ENCODE measurements around the gene BICRA. TPM values are rescaled to one million over a fixed set of nuclear protein-coding genes. Genes with fewer than 3 reads are reported as not detected.

BICRA gene
- 6.4 and 15.6 TPM in 2 replicates for total RNA-seq (ENCODE audit: low replicate concordance)

DNA sequence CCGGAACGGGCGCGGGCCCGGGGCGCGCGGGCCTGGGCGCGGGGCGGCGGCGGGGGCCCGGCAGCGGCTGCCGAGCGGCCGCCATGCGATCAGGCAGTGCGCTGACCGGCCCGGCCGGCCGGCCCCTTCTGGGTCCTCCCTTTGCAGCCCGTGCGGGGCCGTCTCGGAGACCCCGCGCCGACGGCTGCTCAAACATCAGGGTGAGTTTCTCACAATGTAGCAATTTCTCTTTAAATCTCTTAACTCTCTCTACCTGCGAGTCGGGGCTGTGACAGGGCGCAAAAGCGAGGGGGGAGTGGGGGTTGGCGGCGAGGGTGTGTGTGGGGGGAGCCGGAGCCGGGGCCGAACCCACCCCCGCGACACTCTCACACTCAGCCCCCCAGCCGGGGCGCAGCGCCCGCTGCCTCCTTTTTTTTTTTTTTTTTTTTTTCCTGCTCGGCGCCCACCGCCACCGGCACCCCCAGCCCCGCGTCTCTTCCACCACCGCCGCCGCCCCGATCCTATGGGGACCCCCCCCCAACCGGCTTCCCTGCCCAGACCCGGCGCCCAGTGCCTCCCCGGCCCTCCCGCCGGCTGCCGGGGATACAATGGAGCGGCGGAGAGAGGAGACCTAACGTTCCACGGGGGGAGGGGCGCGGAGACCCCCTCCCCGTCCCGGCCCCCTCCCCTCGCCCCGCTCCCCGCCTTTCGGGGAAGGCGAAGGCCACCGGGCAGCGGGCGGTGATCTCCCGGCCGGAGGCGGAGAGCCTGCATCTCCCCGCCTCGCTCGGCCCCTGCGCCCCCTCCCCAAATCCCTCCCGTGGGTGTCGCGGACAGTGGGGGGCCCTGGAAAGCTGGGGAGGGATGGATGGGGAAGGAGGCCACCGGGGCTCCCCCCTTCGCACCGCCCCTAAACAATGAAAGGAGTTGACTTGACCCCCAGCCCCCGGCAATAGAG is at the start of gene BICRA:
BICRA (plus strand) TSS at position 166 of the 937 bp plus-strand sequence. CDS start 64,441 bp downstream, outside the sequence.
- Histone ChIP-seq H3K4me3 (peak within 1 kb of the TSS; percentile 94), H3K4me1 (peaks cover 28% of the 10 kb centered on the region), H3K4me2 (peak within 1 kb of the TSS; percentile 94), H4K20me1 (ENCODE audit: low read depth) (peaks cover 59% of the 10 kb centered on the region), H3F3A (ENCODE audit: low read depth) (peaks cover 40% of the 10 kb centered on the region), H3K36me3 (no peaks in the 10 kb centered on the region), H3K27ac (peak within 1 kb of the TSS; percentile 89), H2AFZ (replicated peaks) (peak within 1 kb of the TSS; percentile 82), H3K9me3 (ENCODE audit: low read depth) (no peaks in the 10 kb centered on the region), H3K27me3 (no peaks in the 10 kb centered on the region), H3K79me2 (ENCODE audit: low read depth) (peaks cover 69% of the 10 kb centered on the region), H3K9ac (peak within 1 kb of the TSS; percentile 84)
- Mint-ChIP-seq H3K4me1 (peaks cover 33% of the 10 kb centered on the region), H3K4me3 (peak within 1 kb of the TSS; percentile 98), H3K27me3 (ENCODE audit: insufficient read depth, low read depth) (peaks cover 2% of the 10 kb centered on the region), H3K36me3 (peaks cover 3% of the 10 kb centered on the region), H3K27ac (peak within 1 kb of the TSS; percentile 99), H3K9me3 (no peaks in the 10 kb centered on the region)
- peak; percentile 95 for DNase-seq (ENCODE audit: low spot score)
- no peak for TF ChIP-seq EZH2phosphoT487 (IDR thresholded peaks at IDR 0.05)
- TF ChIP-seq, protein P1, sequence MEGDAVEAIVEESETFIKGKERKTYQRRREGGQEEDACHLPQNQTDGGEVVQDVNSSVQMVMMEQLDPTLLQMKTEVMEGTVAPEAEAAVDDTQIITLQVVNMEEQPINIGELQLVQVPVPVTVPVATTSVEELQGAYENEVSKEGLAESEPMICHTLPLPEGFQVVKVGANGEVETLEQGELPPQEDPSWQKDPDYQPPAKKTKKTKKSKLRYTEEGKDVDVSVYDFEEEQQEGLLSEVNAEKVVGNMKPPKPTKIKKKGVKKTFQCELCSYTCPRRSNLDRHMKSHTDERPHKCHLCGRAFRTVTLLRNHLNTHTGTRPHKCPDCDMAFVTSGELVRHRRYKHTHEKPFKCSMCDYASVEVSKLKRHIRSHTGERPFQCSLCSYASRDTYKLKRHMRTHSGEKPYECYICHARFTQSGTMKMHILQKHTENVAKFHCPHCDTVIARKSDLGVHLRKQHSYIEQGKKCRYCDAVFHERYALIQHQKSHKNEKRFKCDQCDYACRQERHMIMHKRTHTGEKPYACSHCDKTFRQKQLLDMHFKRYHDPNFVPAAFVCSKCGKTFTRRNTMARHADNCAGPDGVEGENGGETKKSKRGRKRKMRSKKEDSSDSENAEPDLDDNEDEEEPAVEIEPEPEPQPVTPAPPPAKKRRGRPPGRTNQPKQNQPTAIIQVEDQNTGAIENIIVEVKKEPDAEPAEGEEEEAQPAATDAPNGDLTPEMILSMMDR (IDR thresholded peaks at IDR 0.05), result no peak
- TF ChIP-seq EZH2 (IDR thresholded peaks at IDR 0.05), result no peak

DNA sequence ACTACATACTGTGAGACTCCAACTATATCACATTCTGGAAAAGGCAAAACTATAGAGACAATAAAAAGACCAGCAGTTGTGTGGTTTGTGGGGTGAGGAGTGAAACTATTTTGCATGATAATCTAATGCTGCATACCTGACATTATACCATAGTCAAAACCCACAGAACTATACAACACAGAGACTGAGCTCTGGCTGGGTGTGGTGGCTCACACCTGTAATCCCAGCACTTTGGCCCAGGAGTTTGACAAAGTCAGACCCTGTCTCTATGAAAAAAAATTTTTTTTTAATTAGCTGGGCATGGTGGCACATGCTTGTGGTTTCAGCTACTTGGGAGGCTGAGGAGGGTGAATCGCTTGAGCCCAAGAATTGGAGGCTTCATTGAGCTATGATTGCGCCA is 47.9 kb upstream of the BICRA start:
- Mint-ChIP-seq H3K27ac (no peak overlapping the region), H3K36me3 (no peaks in the 10 kb centered on the region), H3K4me1 (peaks cover 3% of the 10 kb centered on the region), H3K4me3 (no peak overlapping the region), H3K9me3 (no peaks in the 10 kb centered on the region), H3K27me3 (ENCODE audit: insufficient read depth, low read depth) (no peaks in the 10 kb centered on the region)
- no peak overlapping the region for H3K27ac ChIP-seq
- H2AFZ ChIP-seq (replicated peaks), result no peak overlapping the region
- H3K9me3 ChIP-seq (ENCODE audit: low read depth), result no peaks in the 10 kb centered on the region
- H3K27me3 ChIP-seq, result no peaks in the 10 kb centered on the region
- TF ChIP-seq EZH2 (IDR thresholded peaks at IDR 0.05) (no peak), EZH2phosphoT487 (IDR thresholded peaks at IDR 0.05) (no peak)
- TF ChIP-seq, protein P1 (IDR thresholded peaks at IDR 0.05), result no peak
- no peaks in the 10 kb centered on the region for H4K20me1 ChIP-seq (ENCODE audit: low read depth)
- no peaks in the 10 kb centered on the region for H3K4me1 ChIP-seq
- H3K9ac ChIP-seq, result no peak overlapping the region
- no peak overlapping the region for H3K4me2 ChIP-seq
- H3K79me2 ChIP-seq (ENCODE audit: low read depth), result no peaks in the 10 kb centered on the region
- H3K4me3 ChIP-seq, result no peak overlapping the region
- no peaks in the 10 kb centered on the region for H3K36me3 ChIP-seq
- no peaks in the 10 kb centered on the region for H3F3A ChIP-seq (ENCODE audit: low read depth)
- DNase-seq (ENCODE audit: low spot score), result no peak

DNA sequence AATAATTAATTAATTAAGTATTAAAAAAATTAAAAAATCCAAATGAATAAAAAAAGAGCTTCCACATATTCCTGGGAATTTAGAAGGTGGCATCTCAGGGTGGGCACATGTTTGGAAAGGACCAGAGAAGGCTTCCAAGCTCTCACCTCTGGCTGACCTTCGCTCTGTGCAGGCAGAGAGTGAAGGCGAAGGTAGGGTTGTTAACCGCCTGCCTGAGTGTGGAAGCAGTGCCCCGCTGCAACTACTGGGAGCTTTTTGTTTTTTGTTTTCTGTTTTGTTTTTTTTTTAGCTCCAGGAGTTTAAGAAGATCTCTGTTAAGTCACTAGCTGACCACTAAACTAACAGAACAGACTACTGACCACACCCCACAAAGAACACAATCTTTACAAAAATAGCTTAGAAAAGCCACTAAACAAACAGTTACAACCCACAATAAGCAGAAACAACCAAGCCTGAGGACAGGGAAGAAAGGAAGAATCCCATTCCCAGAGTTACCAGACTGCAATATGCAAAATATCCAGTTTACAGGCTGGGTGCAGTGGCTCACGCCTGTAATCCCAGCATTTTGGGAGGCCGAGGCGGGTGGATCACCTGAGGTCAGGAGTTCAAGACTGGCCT is 47.4 kb upstream of the BICRA start:
- no peaks in the 10 kb centered on the region for H3K9me3 ChIP-seq (ENCODE audit: low read depth)
- Mint-ChIP-seq H3K4me1 (peaks cover 3% of the 10 kb centered on the region), H3K9me3 (no peaks in the 10 kb centered on the region), H3K36me3 (no peaks in the 10 kb centered on the region), H3K27ac (no peak overlapping the region), H3K4me3 (no peak overlapping the region), H3K27me3 (ENCODE audit: insufficient read depth, low read depth) (peaks cover 2% of the 10 kb centered on the region)
- no peaks in the 10 kb centered on the region for H3K36me3 ChIP-seq
- H3K4me2 ChIP-seq, result no peak overlapping the region
- no peaks in the 10 kb centered on the region for H4K20me1 ChIP-seq (ENCODE audit: low read depth)
- H3K4me3 ChIP-seq, result no peak overlapping the region
- H3F3A ChIP-seq (ENCODE audit: low read depth), result no peaks in the 10 kb centered on the region
- no peak overlapping the region for H3K9ac ChIP-seq
- no peak overlapping the region for H3K27ac ChIP-seq
- no peak overlapping the region for H2AFZ ChIP-seq (replicated peaks)
- H3K4me1 ChIP-seq, result no peaks in the 10 kb centered on the region
- TF ChIP-seq, protein P1 (IDR thresholded peaks at IDR 0.05), result no peak
- no peak for DNase-seq (ENCODE audit: low spot score)
- H3K79me2 ChIP-seq (ENCODE audit: low read depth), result no peaks in the 10 kb centered on the region
- no peaks in the 10 kb centered on the region for H3K27me3 ChIP-seq

Measured in neural progenitor cell (in vitro differentiated cells).